Regular cardiac myocyte (primary cell): Measurements from ENCODE around the gene TTC34. TPM values are rescaled to one million over a fixed set of nuclear protein-coding genes. Genes with fewer than 3 reads are reported as not detected.

Experiments used
- total RNA-seq: library from RNA; depleted of rRNA; stranded (reverse); fragments of >200 nt; gene quantifications from 2 replicates; pipeline ENCODE4 v1.2.3, GENCODE V29; 2014

The TTC34 gene
- total RNA-seq: under 0.01 and 0.28 TPM in 2 replicates

GRCh38 chr1:2801535-2802291 is at the start of gene TTC34:
TTC34 (minus strand) TSS chr1:2801693; CDS start chr1:2800827, 866 bp downstream.

GRCh38 chr1:2632561-2633361 is 168.7 kb downstream of the TTC34 start, which contains the start of gene MMEL1:
MMEL1 (minus strand) TSS chr1:2633016; CDS start chr1:2629484, 3,532 bp downstream.

GRCh38 chr1:2586154-2587070 is 215.1 kb downstream of the TTC34 start, which contains the start of gene PRXL2B:
PRXL2B (plus strand) TSS chr1:2586777; CDS start chr1:2586886, 109 bp downstream.

Other genes with a start within 250 kb of the TTC34 start
- 10.9 and 45.9 TPM in 2 replicates for gene TNFRSF14, start 245.3 kb downstream of the TTC34 start, total RNA-seq
- gene PRXL2B, start 214.9 kb downstream of the TTC34 start, total RNA-seq: 11.0 and 13.8 TPM in 2 replicates
- gene MMEL1, start 168.7 kb downstream of the TTC34 start, total RNA-seq: under 0.01 TPM in 1 of 2 replicates, not detected in the other
- gene ACTRT2, start 219.8 kb upstream of the TTC34 start, total RNA-seq: not detected in 2 replicates